BJ (cell line): ENCODE data around the gene GPR146. TPM values are rescaled to one million over a fixed set of nuclear protein-coding genes. Genes with fewer than 3 reads are reported as not detected.

Experiments used
- CTCF ChIA-PET: fragments of 350-600 bp; formaldehyde crosslinking; extraction: SDS; loops from one replicate; lab custom pipeline; 2021; ENCODE audit warnings: antibody characterized with exemption, inconsistent platforms; lab: Yijun Ruan, JAX
- POLR2A ChIA-PET: fragments of 300-600 bp; sonication (Branson Sonifier 250); formaldehyde crosslinking; extraction: SDS; loops from one replicate; lab custom pipeline; 2021; ENCODE audit warnings: antibody characterized with exemption; lab: Charles Lee
- DNase-seq: peaks from one replicate; pipeline ENCODE4 v3.0.0-alpha.2; 2011; ENCODE audit warnings: low read depth
- H3K27me3 ChIP-seq: 2 replicates; pipeline ENCODE4 v1.6.0; 2011; ENCODE audit warnings: low read length; ENCODE audit not compliant: control insufficient read depth, insufficient read depth
- H3K36me3 ChIP-seq: 2 replicates; pipeline ENCODE4 v1.5.1; 2011; ENCODE audit warnings: low read length; ENCODE audit not compliant: control insufficient read depth, insufficient read depth
- H3K4me3 ChIP-seq: 2 replicates; pipeline ENCODE4 v1.5.1; 2011; ENCODE audit warnings: low read depth, mild to moderate bottlenecking, control low read depth, low read length
- polyA plus RNA-seq: library from polyadenylated mRNA; depleted of rRNA; stranded (reverse); fragments of >200 nt; gene quantifications from 2 replicates; pipeline ENCODE4 v1.2.3, GENCODE V29; 2011
- TF ChIP-seq, protein P1 (sequence below): IDR thresholded peaks from 2 replicates; pipeline ENCODE4 v1.5.1; 2011; ENCODE audit warnings: low read depth, mild to moderate bottlenecking, control low read depth, inconsistent platforms, low read length, moderate library complexity; ENCODE audit not compliant: insufficient read depth

Gene GPR146
- polyA plus RNA-seq, 1 experiment, result 4.5 TPM

DNA sequence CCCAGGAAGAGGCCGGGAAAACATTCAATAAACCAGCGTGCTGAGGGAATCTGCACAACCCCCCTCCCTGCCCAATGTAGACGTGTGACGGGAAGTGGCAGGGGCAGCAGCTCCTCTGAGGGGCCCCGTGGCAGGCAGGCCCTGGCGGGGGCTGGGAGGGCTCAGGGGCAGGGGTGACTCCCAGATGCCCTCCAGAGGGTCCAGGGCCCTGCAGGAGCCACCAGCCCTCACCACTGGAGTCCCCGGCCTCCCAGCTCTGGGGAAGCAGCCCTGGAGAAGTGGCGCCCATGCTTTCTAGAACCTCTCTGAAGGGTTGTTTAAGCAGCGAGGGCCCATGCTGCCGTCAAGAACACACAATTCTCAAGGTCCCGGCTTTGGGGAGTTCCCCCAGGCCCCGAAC lies 35.2 kb downstream of the GPR146 start:
- no peaks in the 10 kb centered on the region for H3K36me3 ChIP-seq
- no peak overlapping the region for H3K4me3 ChIP-seq
- ChIA-PET POLR2A (no interaction called here), CTCF (interaction anchor here (0.8 to 6.0 kb wide), 5 partner anchors 8 to 101 kb away, joined by 3 to 38 read pairs (median 4); partner anchors contain the start of gene GPER1)
- TF ChIP-seq, protein P1, sequence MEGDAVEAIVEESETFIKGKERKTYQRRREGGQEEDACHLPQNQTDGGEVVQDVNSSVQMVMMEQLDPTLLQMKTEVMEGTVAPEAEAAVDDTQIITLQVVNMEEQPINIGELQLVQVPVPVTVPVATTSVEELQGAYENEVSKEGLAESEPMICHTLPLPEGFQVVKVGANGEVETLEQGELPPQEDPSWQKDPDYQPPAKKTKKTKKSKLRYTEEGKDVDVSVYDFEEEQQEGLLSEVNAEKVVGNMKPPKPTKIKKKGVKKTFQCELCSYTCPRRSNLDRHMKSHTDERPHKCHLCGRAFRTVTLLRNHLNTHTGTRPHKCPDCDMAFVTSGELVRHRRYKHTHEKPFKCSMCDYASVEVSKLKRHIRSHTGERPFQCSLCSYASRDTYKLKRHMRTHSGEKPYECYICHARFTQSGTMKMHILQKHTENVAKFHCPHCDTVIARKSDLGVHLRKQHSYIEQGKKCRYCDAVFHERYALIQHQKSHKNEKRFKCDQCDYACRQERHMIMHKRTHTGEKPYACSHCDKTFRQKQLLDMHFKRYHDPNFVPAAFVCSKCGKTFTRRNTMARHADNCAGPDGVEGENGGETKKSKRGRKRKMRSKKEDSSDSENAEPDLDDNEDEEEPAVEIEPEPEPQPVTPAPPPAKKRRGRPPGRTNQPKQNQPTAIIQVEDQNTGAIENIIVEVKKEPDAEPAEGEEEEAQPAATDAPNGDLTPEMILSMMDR, result no peak
- H3K27me3 ChIP-seq, result no peaks in the 10 kb centered on the region
- DNase-seq, result no peak

DNA sequence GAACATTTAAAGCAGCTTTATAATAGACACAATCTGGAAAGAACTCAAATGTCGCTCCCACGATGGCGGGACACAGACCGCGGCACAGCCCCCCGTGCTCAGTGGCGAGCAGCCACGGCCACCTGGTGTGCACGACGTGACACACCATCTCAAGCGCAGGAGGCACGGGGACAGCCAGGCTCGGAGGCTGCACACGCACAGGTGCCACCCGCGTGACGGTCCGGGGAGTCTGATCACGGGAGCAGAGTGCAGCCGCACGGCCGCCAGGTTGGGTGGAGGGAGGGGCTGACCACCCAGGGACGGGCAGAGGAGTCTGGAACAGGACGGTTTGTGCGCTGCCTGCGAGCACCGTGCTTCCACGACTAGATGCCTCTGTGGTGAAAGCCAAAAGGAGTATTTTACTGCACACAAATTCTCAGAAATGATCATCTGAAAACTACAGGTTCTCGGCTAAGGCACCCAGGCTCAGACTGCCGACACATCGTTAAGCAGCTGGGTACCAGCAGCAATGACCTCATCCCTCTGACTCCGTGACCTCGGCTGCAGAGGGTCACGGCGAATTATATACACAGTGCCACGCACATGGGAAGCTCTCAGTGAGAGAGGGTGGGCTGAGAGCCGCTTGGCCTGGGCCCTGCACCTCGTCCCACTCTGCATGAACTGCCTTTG lies 36.0 kb downstream of the GPR146 start:
- no peak overlapping the region for H3K4me3 ChIP-seq
- DNase-seq, result no peak
- POLR2A ChIA-PET, result no interaction called here
- CTCF ChIA-PET, result interaction anchor here (1.2 to 6.0 kb wide), 5 partner anchors 9 to 95 kb away, joined by 4 to 38 read pairs (median 11); no protein-coding TSS in a partner anchor
- no peaks in the 10 kb centered on the region for H3K27me3 ChIP-seq
- TF ChIP-seq, protein P1, result no peak
- H3K36me3 ChIP-seq, result no peaks in the 10 kb centered on the region

DNA sequence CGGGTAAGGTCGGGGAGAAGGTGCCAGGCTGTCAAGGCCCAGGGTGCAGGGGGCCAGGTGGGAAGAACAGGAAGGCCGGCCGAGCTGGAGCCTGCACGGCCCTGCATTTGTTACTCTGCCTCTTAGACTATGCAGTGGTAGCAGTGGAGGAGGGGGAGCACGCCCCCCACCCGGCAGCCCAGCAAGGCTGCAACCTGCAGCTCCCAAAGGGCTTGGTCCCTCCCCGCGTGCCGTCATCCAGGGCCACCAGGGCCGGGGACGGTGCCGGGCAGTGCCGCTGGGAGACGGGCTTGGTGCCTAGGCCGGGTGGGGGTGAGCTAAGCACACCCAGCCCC lies 36.5 kb downstream of the GPR146 start:
- H3K27me3 ChIP-seq, result no peaks in the 10 kb centered on the region
- DNase-seq, result no peak
- no peak overlapping the region for H3K4me3 ChIP-seq
- H3K36me3 ChIP-seq, result no peaks in the 10 kb centered on the region
- TF ChIP-seq, protein P1, result no peak
- CTCF ChIA-PET, result interaction anchor here (0.6 to 3.6 kb wide), 4 partner anchors 9 to 110 kb away, joined by 3 to 18 read pairs (median 8); no protein-coding TSS in a partner anchor
- POLR2A ChIA-PET, result no interaction called here

DNA sequence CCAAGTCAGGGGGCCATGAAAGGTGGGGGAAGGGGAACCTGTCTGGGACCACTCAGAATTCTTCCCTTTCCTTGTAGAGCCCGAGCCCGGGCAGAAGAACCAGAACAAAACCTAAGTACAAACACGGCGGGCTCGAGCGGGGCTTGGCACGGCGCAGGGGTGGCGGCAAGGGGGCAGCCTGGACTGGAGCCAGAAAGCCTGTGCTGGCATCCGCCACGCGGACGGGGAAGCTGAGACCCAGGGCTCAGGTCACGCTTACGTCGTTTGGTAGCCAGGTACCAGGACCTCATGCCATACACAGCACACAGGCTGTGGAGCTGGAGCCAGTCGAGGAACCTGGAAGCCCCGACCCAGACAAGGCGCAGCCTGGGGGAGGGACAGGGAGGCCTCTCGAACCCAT lies 37.0 kb downstream of the GPR146 start:
- Histone ChIP-seq H3K4me3 (no peak overlapping the region), H3K36me3 (no peaks in the 10 kb centered on the region), H3K27me3 (no peaks in the 10 kb centered on the region)
- ChIA-PET POLR2A (no interaction called here), CTCF (interaction anchor here (0.6 to 3.3 kb wide), 4 partner anchors 8 to 110 kb away, joined by 3 to 11 read pairs (median 6); no protein-coding TSS in a partner anchor)
- TF ChIP-seq, protein P1, result no peak
- DNase-seq, result no peak

DNA sequence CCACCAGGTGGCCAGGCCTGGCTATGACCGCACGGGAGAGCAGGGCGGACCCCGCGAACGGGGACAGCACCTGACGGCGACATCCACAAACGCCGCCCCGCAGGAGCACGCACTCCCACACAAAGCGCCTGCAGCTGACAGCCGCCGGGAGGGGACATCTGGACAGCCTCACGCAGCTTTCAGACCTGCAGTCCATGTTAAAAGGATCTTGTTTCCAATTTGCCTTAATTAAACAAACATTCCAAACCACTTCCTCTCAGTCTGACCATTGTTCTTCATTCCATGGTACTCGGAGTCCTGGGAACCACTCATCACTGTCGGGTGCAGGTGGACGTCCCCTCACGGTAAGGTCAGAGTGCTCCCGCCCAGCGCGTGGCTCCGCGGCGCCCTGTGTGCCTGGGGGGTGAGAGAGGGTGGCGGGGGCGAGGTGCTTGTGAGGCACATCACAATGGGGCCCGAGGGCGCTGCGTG lies 37.6 kb downstream of the GPR146 start:
- ChIA-PET POLR2A (no interaction called here), CTCF (interaction anchor here (1.1 to 3.3 kb wide), 2 partner anchors 16 to 89 kb away, joined by 7 to 11 read pairs; no protein-coding TSS in a partner anchor)
- Histone ChIP-seq H3K4me3 (no peak overlapping the region), H3K36me3 (no peaks in the 10 kb centered on the region), H3K27me3 (no peaks in the 10 kb centered on the region)
- TF ChIP-seq, protein P1, result no peak
- DNase-seq, result no peak
